Peyer's patch (tissue), 4 donors: ENCODE results near the gene PTEN. TPM values are rescaled to one million over a fixed set of nuclear protein-coding genes. Genes with fewer than 3 reads are reported as not detected.
"Not testable (repeated sequence)": the region's sequence is repeated elsewhere in the genome, so short reads cannot be mapped to it uniquely, and the experiment has no call there.

Experiments used
- DNase-seq, 3 donors: peaks; one replicate each; pipeline ENCODE4 v3.0.0-alpha.2; 2017 to 2019
- H3K27ac ChIP-seq, 4 donors: fragments of 200-600 bp; sonication (generic); one replicate each; pipeline ENCODE4 v1.5.1; 2016 to 2019
- H3K27me3 ChIP-seq, 2 donors: fragments of 200-600 bp; sonication (generic); one replicate each; pipeline ENCODE4 v1.5.1; 2019
- H3K36me3 ChIP-seq, 3 donors: fragments of 200-600 bp; sonication (generic); one replicate each; pipeline ENCODE4 v1.5.1; 2016 to 2019
- H3K4me1 ChIP-seq, 4 donors: fragments of 200-600 bp; sonication (generic); one replicate each; pipeline ENCODE4 v1.5.1; 2016 to 2019
- H3K4me3 ChIP-seq, 4 donors: fragments of 200-600 bp; sonication (generic); 1 replicate in 3 of 4; 2 replicates in 1 of 4; pipeline ENCODE4 v1.5.1; 2016 to 2019; ENCODE audit warnings: mild to moderate bottlenecking in 1 of 4
- H3K9me3 ChIP-seq, 4 donors: fragments of 200-600 bp; sonication (generic); one replicate each; pipeline ENCODE4 v1.5.1; 2016 to 2019; ENCODE audit warnings: mild to moderate bottlenecking in 1 of 4
- POLR2A ChIP-seq, 2 donors: fragments of 450-650 bp; IDR thresholded peaks; one replicate each; pipeline ENCODE4 v1.5.1; 2017; ENCODE audit warnings: antibody characterized with exemption in 2 of 2, mild to moderate bottlenecking in 2 of 2, moderate library complexity in 2 of 2
- total RNA-seq, 4 donors: library from RNA; depleted of rRNA; stranded (reverse); fragments of >200 nt; gene quantifications; one replicate each; pipeline ENCODE4 v1.1.0, GENCODE V29; 2016
- TF ChIP-seq, protein P1 (sequence below), 6 experiments: fragments of 450-650 bp in 4 of 6; fragments of 200-600 bp in 2 of 6; sonication (generic) in 1 of 6; IDR thresholded peaks; one replicate each; pipeline ENCODE4 v1.5.1; 2017 to 2019; ENCODE audit warnings: antibody characterized with exemption in 6 of 6, mild to moderate bottlenecking in 3 of 6, moderate library complexity in 1 of 6

Gene PTEN
- total RNA-seq, 4 donors from 2014 or later = 107 to 146 (median 125) TPM

GRCh38 chr10:87887548-87888289, 24.3 kb downstream of the PTEN start:
- TF ChIP-seq POLR2A (IDR thresholded peaks at IDR 0.05) = no peak
- no peak for DNase-seq
- no peaks in the 10 kb centered on the region for H3K27me3 ChIP-seq
- no peaks in the 10 kb centered on the region for H3K4me1 ChIP-seq
- no peaks in the 10 kb centered on the region for H3K9me3 ChIP-seq
- no peak overlapping the region for H3K4me3 ChIP-seq
- no peak overlapping the region for H3K27ac ChIP-seq
- peaks cover 0 to 26% (median 0%) of the 10 kb centered on the region in 3 donors for H3K36me3 ChIP-seq

DNA sequence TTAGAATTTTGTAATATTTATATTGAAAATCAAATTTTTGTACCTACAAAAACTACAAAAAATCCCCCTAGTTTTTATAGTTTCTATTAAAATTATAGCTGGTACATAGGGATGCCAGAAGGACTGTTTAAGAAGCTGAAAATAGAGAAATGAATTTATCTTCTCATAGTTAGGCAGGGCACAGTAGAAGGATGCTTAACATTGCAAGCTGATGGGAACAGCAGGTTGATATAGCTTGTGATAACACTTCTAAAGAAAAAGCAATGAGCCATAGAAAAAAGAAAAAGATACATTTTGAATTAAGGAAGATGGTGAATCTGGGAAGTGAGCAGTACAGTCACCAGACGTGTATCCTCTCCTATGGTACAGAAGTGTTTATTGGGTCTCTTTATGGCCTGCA, 32.0 kb downstream of the PTEN start:
- DNase-seq = no peak
- peaks cover 0 to 6% (median 0%) of the 10 kb centered on the region in 4 donors for H3K4me1 ChIP-seq
- no peaks in the 10 kb centered on the region for H3K9me3 ChIP-seq
- H3K27ac ChIP-seq = no peak overlapping the region
- no peak overlapping the region for H3K4me3 ChIP-seq
- TF ChIP-seq, protein P1, sequence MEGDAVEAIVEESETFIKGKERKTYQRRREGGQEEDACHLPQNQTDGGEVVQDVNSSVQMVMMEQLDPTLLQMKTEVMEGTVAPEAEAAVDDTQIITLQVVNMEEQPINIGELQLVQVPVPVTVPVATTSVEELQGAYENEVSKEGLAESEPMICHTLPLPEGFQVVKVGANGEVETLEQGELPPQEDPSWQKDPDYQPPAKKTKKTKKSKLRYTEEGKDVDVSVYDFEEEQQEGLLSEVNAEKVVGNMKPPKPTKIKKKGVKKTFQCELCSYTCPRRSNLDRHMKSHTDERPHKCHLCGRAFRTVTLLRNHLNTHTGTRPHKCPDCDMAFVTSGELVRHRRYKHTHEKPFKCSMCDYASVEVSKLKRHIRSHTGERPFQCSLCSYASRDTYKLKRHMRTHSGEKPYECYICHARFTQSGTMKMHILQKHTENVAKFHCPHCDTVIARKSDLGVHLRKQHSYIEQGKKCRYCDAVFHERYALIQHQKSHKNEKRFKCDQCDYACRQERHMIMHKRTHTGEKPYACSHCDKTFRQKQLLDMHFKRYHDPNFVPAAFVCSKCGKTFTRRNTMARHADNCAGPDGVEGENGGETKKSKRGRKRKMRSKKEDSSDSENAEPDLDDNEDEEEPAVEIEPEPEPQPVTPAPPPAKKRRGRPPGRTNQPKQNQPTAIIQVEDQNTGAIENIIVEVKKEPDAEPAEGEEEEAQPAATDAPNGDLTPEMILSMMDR (IDR thresholded peaks at IDR 0.05) = no peak
- TF ChIP-seq POLR2A (IDR thresholded peaks at IDR 0.05) = no peak
- H3K27me3 ChIP-seq = no peaks in the 10 kb centered on the region
- peaks cover 0 to 9% (median 0%) of the 10 kb centered on the region in 3 donors for H3K36me3 ChIP-seq

GRCh38 chr10:87896216-87896615, 32.8 kb downstream of the PTEN start:
- H3K9me3 ChIP-seq = no peaks in the 10 kb centered on the region
- H3K4me3 ChIP-seq = no peak overlapping the region
- peaks cover 0 to 6% (median 0%) of the 10 kb centered on the region in 4 donors for H3K4me1 ChIP-seq
- no peak for TF ChIP-seq POLR2A (IDR thresholded peaks at IDR 0.05)
- TF ChIP-seq, protein P1 (IDR thresholded peaks at IDR 0.05) = no peak
- no peak for DNase-seq
- H3K27ac ChIP-seq = no peak overlapping the region
- peaks cover 0 to 9% (median 0%) of the 10 kb centered on the region in 3 donors for H3K36me3 ChIP-seq
- H3K27me3 ChIP-seq = no peaks in the 10 kb centered on the region

DNA sequence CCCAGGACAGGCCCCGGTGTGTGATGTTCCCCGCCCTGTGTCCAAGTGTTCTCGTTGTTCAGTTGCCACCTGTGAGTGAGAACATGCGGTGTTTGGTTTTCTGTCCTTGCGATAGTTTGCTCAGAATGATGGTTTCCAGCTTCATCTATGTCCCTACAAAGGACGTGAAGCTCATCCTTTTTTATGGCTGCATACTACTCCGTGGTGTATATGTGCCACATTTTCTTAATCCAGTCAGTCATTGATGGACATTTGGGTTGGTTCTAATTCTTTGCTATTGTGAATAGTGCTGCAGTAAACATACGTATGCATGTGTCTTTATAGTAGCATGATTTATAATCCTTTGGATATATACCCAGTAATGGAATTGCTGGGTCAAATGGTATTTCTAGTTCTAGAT, 34.5 kb downstream of the PTEN start:
- H3K9me3 ChIP-seq, H3K27me3 ChIP-seq, H3K36me3 ChIP-seq, H3K4me3 ChIP-seq, H3K4me1 ChIP-seq, DNase-seq, H3K27ac ChIP-seq: not testable (repeated sequence)

DNA sequence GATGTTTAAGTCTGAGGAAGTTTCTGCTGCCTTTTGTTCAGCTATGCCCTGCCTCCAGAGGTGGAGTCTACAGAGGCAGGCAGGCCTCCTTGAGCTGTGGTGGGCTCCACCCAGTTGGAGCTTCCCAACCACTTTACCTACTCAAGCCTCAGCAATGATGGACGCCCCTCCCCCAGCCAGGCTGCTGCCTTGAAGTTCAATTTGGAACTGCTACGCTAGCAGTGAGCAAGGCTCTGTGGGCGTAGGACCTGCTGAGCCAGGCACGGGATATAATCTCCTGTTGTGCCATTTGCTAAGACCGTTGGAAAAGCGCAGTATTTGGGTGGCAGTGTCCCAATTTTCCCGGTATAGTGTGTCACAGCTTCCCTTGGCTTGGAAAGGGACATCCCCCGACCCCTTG, 40.0 kb downstream of the PTEN start:
- not testable (repeated sequence) for H3K4me1 ChIP-seq, H3K4me3 ChIP-seq, H3K27me3 ChIP-seq, H3K27ac ChIP-seq, DNase-seq, H3K9me3 ChIP-seq
- H3K36me3 ChIP-seq = peaks cover 0 to 18% (median 0%) of the 10 kb centered on the region in 3 donors

- H3K27ac ChIP-seq = no peak overlapping the region
- peaks cover 0 to 12% (median 0%) of the 10 kb centered on the region in 3 donors for H3K36me3 ChIP-seq
- TF ChIP-seq, protein P1 (IDR thresholded peaks at IDR 0.05) = no peak
- no peak for TF ChIP-seq POLR2A (IDR thresholded peaks at IDR 0.05)
- no peaks in the 10 kb centered on the region for H3K27me3 ChIP-seq
- peaks cover 0 to 16% (median 0%) of the 10 kb centered on the region in 4 donors for H3K4me1 ChIP-seq
- H3K9me3 ChIP-seq = peaks cover 0 to 7% (median 2%) of the 10 kb centered on the region in 4 donors
- H3K4me3 ChIP-seq = no peak overlapping the region
- DNase-seq = no peak
Observed at GRCh38 chr10:87913156-87913921, 49.9 kb downstream of the PTEN start.

DNA sequence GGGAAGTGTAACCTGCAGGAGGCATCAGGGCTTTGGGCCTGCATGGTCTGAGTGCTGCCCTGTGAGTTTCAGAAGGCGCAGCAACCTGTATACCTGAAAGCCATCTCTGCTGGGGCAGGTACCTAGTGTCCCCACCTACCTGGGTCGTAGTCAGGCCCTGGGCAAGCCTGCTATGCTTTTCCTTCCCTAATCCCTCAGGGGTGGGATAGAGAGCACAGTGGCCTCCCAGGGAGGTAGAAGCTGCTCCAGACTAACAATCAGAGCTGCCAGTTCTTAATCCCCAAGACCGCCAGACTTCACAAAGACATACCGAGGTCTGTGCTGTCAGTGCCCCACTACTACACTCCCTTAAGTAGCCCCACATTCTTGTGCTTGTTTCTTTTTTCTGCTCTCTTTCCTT, 52.0 kb downstream of the PTEN start:
- no peak for DNase-seq
- H3K36me3 ChIP-seq = peaks cover 0 to 12% (median 0%) of the 10 kb centered on the region in 3 donors
- no peak overlapping the region for H3K27ac ChIP-seq
- H3K27me3 ChIP-seq = no peaks in the 10 kb centered on the region
- TF ChIP-seq, protein P1 (IDR thresholded peaks at IDR 0.05) = no peak
- no peak for TF ChIP-seq POLR2A (IDR thresholded peaks at IDR 0.05)
- H3K9me3 ChIP-seq = peaks cover 0 to 7% (median 2%) of the 10 kb centered on the region in 4 donors
- peaks cover 0 to 16% (median 0%) of the 10 kb centered on the region in 4 donors for H3K4me1 ChIP-seq
- H3K4me3 ChIP-seq = no peak overlapping the region
